Stimulated activated CD4-positive, alpha-beta T cell treated with anti-CD3 and anti-CD28 coated beads, TNF-alpha, amount 100 ng/mL, for 24 hours (primary cell): ENCODE measurements around the gene DOC2A.
"Not testable (repeated sequence)": the region's sequence is repeated elsewhere in the genome, so short reads cannot be mapped to it uniquely, and the experiment has no call there.

Experiments used
- DNase-seq, 3 experiments: peaks; one replicate each; pipeline ENCODE4 v3.0.0-alpha.2; 2020; ENCODE audit warnings: low read depth in 3 of 3

Gene DOC2A

GRCh38 chr16:30010844-30011713 lies at the start of gene DOC2A:
TSS of gene DOC2A (minus strand) at chr16:30011027. CDS start at chr16:30010222, 805 bp downstream.
- DNase-seq = peak in 1 of 3 experiments; percentile 34

DNA sequence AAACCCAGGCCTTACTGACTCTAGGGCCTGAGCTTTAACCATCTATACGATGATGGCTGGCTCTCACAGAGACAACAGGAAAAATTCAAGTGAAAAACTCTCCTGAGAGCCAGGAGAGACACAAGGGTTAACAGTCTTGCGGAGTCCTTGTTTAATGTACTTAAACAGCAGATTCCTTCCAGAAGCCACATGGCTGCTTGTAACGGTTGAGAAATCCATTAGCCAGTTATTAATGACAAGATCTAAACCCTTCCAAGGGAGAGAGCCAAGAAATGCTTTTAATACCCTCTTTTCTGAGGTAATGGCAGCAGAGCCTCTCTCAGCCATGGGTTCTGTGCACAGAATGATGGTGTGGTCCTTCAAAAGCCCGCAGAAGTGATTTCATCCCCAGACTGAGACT lies 49.5 kb upstream of the DOC2A start:
- no peak for DNase-seq

DNA sequence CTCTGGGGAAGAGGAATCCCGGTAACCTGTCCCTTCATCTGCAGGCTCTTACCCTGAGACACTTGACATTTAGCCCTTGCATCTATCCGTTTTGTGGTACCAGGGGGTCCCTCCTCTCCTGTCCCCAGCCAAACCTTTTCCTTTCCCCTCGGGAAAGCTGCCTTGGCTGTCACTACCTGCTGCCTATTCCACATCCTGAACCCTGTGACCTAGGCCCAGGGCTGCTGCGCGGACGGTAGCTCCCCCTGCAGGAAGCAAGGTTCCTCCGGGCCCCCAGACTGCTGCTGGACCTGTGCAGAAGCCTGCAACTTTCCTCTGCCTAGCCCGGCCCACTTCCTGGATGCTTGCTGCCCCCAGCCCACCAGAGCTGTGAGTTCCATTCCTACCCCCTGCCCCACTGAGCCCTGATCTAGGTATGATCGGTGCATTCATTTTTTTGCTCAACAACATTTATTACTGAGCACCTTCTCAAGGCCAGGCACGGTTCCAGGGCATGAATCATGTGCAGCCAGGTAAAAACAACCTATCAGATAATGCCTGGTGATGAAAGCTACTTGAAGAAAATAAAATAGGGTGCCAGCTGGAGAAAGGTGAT lies 44.2 kb upstream of the DOC2A start:
- peak in 1 of 3 experiments; percentile 56 for DNase-seq

GRCh38 chr16:30054451-30054850 lies 43.6 kb upstream of the DOC2A start:
- no peak for DNase-seq

DNA sequence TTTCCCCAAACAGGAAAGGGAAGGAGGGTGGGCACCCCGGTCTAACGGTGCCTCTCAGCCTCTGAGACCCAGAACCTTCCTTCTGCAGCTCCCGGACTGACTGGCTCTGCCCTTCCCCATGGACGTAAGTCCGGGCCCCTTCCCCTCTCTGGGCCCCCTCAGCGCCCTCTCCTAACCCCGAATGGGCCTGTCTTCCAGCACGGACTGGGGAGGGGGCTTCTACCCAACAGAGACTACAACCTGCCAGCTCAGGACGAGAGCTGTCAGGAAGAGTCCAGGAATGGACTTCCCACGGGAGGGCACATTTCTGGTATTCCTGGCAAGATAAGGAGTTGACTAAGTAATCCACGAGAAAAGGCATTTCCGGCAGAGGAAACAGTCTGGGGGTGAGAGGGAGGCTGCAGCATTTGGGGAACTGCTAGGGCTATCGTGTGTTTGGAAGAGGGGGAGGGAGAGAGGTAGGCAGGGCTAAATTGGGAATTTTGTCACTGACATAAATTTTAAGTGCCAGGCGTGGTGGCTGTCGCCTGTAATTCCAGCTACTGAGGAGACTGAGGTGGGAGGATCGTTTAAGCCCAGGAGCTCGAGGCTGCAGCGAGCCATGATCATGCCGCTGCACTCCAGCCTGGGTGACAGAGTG lies 42.7 kb upstream of the DOC2A start:
- no peak for DNase-seq

- DNase-seq = peak; percentile 85 to 93 (median 88)
These were observed 42.0 kb upstream of the DOC2A start for GRCh38 chr16:30052671-30053372.

DNA sequence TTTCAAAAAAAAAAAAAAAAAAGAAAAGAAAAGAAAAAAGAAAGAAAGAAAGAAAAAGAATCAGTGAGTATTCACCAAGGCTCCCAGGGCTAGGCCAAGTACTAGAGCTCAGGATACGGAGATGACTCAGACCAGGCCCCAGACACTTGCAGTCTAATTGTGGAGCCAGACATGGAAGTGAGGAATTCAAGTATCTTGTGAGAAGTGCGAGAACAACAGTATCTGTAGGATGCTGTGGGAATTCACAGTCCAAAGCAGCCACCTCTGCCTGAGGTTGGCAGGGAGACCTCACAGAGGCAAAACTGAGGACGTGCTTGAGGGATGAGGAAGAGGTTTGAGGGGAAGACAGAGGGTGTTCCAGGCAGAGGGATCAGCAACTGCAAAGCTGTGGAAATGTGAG lies 40.7 kb upstream of the DOC2A start:
- DNase-seq = no peak

- no peak for DNase-seq
These were observed 39.0 kb upstream of the DOC2A start for GRCh38 chr16:30049871-30050270.

DNA sequence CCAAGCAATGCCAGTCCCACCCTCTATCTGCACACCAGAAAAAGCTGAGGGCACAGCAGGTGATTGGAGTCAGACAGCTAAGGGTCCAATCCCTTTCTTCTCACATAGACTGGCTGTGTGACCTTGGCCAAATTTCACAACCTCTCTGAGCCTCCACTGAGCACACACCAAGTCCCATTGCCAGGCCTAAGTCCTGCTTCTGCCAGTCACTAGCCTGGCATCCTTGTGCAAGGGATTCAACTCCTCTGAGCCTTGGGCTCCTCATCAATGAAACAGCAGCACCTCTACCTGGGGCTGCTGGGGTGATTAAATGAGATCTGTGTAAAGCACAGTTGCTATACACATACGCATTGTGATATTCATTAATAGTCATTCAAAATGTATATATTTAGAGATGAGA lies 35.8 kb upstream of the DOC2A start:
- no peak for DNase-seq

- no peak for DNase-seq
These were observed 35.4 kb upstream of the DOC2A start for GRCh38 chr16:30046178-30046577.

DNA sequence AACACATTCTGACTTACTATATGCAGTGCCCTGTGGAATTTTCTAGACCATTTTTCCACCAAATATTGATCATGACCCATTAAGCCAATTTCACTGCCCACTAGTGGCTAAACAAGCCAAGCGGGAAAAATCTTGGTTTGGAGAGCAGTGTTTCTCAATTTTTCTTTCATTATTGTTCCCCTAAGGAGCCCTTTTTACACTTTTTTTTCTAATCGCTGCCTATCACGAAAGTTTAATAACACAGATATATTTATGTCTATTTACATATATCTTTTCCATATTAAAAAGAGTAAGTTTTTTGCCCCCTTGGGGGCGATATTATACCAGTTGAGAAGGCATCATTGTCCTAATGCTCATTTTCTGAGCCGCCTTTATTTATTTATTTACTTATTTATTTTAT lies 31.0 kb upstream of the DOC2A start:
- DNase-seq = no peak

GRCh38 chr16:30040690-30041089 lies 29.9 kb upstream of the DOC2A start:
- DNase-seq = not testable (repeated sequence)

DNA sequence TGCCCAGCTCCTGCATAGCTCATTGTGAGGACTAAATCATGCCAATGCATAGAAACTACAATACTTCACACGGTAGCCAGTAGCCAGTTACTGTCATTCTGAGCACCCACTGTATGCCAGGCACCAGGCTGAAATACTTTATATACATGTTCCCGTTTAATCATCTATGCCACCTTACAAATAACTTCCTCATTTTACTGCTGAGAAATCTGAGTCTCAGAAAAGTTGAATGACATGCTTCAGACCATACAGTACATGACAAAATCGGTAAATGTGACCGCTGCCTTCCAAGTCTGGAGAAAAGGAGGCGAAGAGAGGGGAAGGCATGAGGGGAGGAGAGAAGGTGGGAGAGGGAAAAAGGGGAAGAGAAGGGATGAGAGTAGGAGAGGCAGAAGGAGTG lies 29.4 kb upstream of the DOC2A start:
- DNase-seq = no peak

GRCh38 chr16:30033270-30033669 lies 22.4 kb upstream of the DOC2A start:
- DNase-seq = no peak

DNA sequence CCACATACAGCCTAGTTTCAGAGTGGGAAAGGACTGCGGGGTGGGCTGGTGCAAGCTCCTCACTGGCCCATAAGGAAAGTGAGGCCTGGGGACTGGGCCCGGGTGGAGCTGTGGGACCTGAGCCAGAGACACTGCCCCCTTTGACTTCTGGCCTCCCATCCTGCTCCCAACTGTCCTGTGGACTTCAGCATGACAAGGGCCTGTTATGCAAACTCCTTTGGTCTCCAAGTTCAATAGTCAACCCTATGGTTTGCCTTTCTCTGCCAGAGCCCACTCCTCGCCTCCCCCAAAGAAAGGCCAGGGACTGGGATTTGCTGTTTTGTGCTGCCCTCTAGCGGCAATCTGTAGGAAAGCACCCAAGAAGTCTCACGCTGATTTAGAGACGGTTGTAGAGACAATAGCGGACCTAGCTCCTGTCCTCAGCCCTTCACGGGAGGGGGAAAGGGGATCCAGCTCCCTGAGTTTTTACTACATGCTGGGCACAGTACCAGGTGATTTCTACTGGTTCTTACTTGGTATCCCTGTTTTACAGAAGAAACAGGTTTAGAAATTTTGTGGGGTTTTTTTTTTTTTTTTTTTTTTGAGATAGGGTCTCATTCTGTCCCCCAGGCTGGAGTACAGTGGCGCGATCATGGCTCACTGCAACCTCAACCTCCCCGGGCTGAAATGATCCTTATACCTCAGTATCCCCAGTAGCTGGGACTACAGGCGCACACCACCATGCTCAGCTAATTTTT lies 21.4 kb upstream of the DOC2A start:
- peak; percentile 46 to 61 (median 59) for DNase-seq

GRCh38 chr16:30031477-30031918 lies 20.7 kb upstream of the DOC2A start:
- no peak for DNase-seq

DNA sequence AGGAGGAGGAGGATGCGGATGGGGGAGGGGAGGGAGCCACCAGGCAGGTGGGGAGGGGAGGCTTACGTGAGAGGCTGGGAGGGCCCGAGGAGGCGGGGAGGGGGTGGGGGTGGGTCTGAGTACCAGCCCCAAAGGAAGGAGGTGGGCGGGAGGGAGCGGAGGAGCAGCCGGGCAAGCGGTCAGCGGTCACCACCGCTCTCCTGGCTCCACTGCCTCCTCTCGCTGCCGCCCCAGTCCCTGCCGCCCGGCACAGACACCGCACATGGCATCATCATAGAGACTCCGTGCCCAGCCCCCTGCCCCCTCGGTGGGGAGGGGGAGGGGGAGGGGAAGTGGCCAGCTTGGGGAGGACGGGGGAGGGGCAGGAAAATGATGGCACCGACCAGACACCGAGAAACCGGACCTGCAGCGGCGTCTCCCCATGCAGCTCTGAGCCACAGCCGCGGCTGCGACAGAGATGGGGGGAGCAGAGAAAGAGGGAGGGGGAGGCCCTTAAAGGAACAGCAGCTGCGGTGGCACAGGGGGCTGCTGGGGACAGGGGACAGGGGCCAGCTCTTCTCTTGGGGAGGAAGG lies 20.1 kb upstream of the DOC2A start, which contains the start of gene TLCD3B:
Gene TLCD3B, minus strand, starts transcription at position 431 of the 573 bp plus-strand sequence. CDS start 744 bp downstream, outside the sequence.
- no peak for DNase-seq

GRCh38 chr16:30030011-30030685 lies 19.3 kb upstream of the DOC2A start:
- DNase-seq = no peak

DNA sequence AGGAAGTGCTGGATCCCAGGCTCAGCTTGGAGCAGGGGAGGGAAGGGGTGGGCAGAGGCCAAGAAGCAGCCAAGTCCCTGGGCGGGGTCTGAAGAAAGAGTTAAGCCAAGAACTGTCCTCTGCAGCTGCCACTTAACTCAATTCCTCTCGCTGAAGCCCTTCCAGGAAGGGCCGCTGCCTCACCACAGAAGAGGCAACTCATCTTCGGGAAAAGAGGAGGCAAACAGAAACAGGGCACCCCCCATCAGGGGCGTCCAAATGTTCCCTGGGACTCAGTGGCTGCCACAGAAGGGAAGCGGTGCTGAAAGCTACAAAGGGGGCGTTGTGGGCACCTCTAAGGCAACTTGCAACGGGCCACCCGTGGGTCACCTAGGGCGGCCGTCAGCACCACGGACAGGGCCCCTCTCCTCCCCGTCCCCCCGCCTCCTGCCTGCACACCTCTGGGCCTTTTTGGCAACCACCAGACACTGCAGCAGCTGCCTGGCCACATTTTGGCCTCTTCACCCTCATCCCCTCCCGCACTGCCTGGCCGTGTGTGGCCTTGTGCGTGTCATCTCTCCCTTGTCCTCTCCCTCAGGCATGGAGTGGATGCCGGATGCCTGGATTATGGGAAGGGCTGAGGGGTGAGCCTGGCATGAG lies 17.7 kb upstream of the DOC2A start:
- no peak for DNase-seq
